Spleen (tissue), 11 donors: Measurements from ENCODE around the gene CHIC2. TPM values are rescaled to one million over a fixed set of nuclear protein-coding genes. Genes with fewer than 3 reads are reported as not detected.

ENCODE experiments used
- DNase-seq: peaks from one replicate; pipeline ENCODE4 v3.0.0-alpha.2; 2020
- H3K27ac ChIP-seq, 8 donors: fragments of 200-600 bp; sonication (generic) in 7 of 8; 1 replicate in 4 of 8; 2 replicates in 4 of 8; pipeline versions ENCODE4 v1.5.0 to v1.8.0; 2016 to 2021; ENCODE audit warnings: inconsistent platforms in 4 of 8, mild to moderate bottlenecking in 4 of 8, moderate library complexity in 1 of 8
- H3K27me3 ChIP-seq, 7 donors: fragments of 200-600 bp; sonication (generic) in 6 of 7; replicated peaks in 1 of 7; 1 replicate in 4 of 7; 2 replicates in 3 of 7; pipeline versions ENCODE4 v1.5.0 to v1.8.0; 2016 to 2021; ENCODE audit warnings: inconsistent platforms in 3 of 7, mild to moderate bottlenecking in 1 of 7
- H3K36me3 ChIP-seq, 6 donors: fragments of 200-600 bp; sonication (generic) in 5 of 6; 1 replicate in 4 of 6; 2 replicates in 2 of 6; pipeline versions ENCODE4 v1.5.0 to v1.8.0; 2016 to 2021; ENCODE audit warnings: inconsistent platforms in 2 of 6
- H3K4me1 ChIP-seq, 6 donors: fragments of 200-600 bp; sonication (generic) in 5 of 6; 1 replicate in 3 of 6; 2 replicates in 3 of 6; pipeline versions ENCODE4 v1.5.0 to v1.8.0; 2016 to 2021; ENCODE audit warnings: inconsistent platforms in 3 of 6
- H3K4me3 ChIP-seq, 8 donors: fragments of 200-600 bp; sonication (generic) in 7 of 8; 1 replicate in 4 of 8; 2 replicates in 4 of 8; pipeline versions ENCODE4 v1.5.0 to v1.8.0; 2016 to 2021; ENCODE audit warnings: inconsistent platforms in 4 of 8, mild to moderate bottlenecking in 4 of 8, moderate library complexity in 2 of 8
- H3K9me3 ChIP-seq, 8 donors: fragments of 200-600 bp; sonication (generic) in 7 of 8; 1 replicate in 4 of 8; 2 replicates in 4 of 8; pipeline versions ENCODE4 v1.5.0 to v1.8.0; 2016 to 2021; ENCODE audit warnings: inconsistent platforms in 4 of 8
- CTCF ChIP-seq, 11 experiments: fragments of 200-600 bp in 7 of 11; fragments of 450-650 bp in 4 of 11; sonication (generic) in 4 of 11; IDR thresholded peaks in 8 of 11; conservative IDR thresholded peaks in 3 of 11; 1 replicate in 7 of 11; 2 replicates in 4 of 11; pipeline versions ENCODE4 v1.4.0 to v1.8.0; 2016 to 2021; ENCODE audit warnings: antibody characterized with exemption in 11 of 11, inconsistent platforms in 4 of 11, mild to moderate bottlenecking in 1 of 11
- POLR2A ChIP-seq, 3 donors: fragments of 450-650 bp; IDR thresholded peaks; one replicate each; pipeline ENCODE4 v1.5.1; 2017; ENCODE audit warnings: antibody characterized with exemption in 3 of 3, mild to moderate bottlenecking in 1 of 3
- POLR2AphosphoS5 ChIP-seq, 3 donors: sonication (generic); formaldehyde crosslinking; IDR thresholded peaks; one replicate each; pipeline ENCODE4 v1.5.1; 2017; ENCODE audit warnings: antibody characterized with exemption in 3 of 3
- WGBS, 5 donors: extraction: QIAGEN DNeasy Blood & Tissue Kit in 3 of 5; methylation state at CpG; one replicate each; pipeline versions ENCODE4 v1.1.5 to v1.1.7; 2013 to 2018; 5-methylcytosine and 5-hydroxymethylcytosine counted together
- intact Hi-C: fragments of 100-400 bp; cut with DNase I; formaldehyde crosslinking; loops from one replicate; pipeline ENCODE4 v1.15.0; 2023; ENCODE audit warnings: low total_unique reads
- polyA plus RNA-seq, 3 donors: library from polyadenylated mRNA; stranded (reverse); fragments of 200-250 nt; gene quantifications; one replicate each; pipeline ENCODE4 v1.2.1, GENCODE V29; 2013
- total RNA-seq, 7 donors: library from RNA; depleted of rRNA in 3 of 7; stranded (reverse); fragments of >200 nt in 3 of 7; fragmentation: NEBNext Ultra II Directional in 4 of 7; extraction: Animal tissue kit (Norgen Biotek cat#: 25700) in 4 of 7; gene quantifications; one replicate each; pipeline versions ENCODE4 v1.1.0 to v1.2.1, GENCODE V29; 2016 to 2021
- donor health status: healthy with polysubstance abuse.
- donor health status: DM: no; HTN: no; CAD: no; lungs with moderate emphysema.
- donor health status: DM: no; HTN: no; CAD: no.
- donor health status: Bipolar disorder and iron deficiency.
- donor health status: healthy.
- donor health status: DM: no; HTN: no; CAD: no.
- donor health status: DM: yes; HTN: yes; CAD: no.

The CHIC2 gene
- total and polyA plus RNA-seq, 10 donors: 7.6 to 68.2 (median 39.7) TPM

- TF ChIP-seq POLR2A (IDR thresholded peaks at IDR 0.05) (no peak), POLR2AphosphoS5 (IDR thresholded peaks at IDR 0.05) (no peak), CTCF (IDR thresholded peaks at IDR 0.05 in 8 of 11, conservative IDR thresholded peaks at IDR 0.05 in 3 of 11) (no peak)
- WGBS, 5 donors: 69 to 83% (median 72%) methylated on average over 4 of the region's 4 CpGs
Observed at GRCh38 chr4:54041100-54041499, 23.3 kb downstream of the CHIC2 start.

GRCh38 chr4:54038056-54038455 lies 26.3 kb downstream of the CHIC2 start:
- Histone ChIP-seq H3K27ac (no peak overlapping the region), H3K27me3 (no peaks in the 10 kb centered on the region), H3K36me3 (peaks cover 0 to 83% (median 13%) of the 10 kb centered on the region in 6 donors), H3K4me1 (peaks cover 0 to 37% (median 11%) of the 10 kb centered on the region in 6 donors), H3K9me3 (no peaks in the 10 kb centered on the region), H3K4me3 (no peak overlapping the region)
- 85 to 95% (median 91%) methylated on average over 3 of the region's 3 CpGs for WGBS, 5 donors
- TF ChIP-seq CTCF (IDR thresholded peaks at IDR 0.05 in 8 of 11, conservative IDR thresholded peaks at IDR 0.05 in 3 of 11) (no peak), POLR2A (IDR thresholded peaks at IDR 0.05) (no peak), POLR2AphosphoS5 (IDR thresholded peaks at IDR 0.05) (no peak)
- no peak for DNase-seq
- intact Hi-C loops: no loop called here

More at GRCh38 chr4:54041100-54041499, 23.3 kb downstream of the CHIC2 start:
- Histone ChIP-seq H3K27ac (no peak overlapping the region), H3K27me3 (no peaks in the 10 kb centered on the region), H3K9me3 (peaks cover 0 to 8% (median 0%) of the 10 kb centered on the region in 8 donors), H3K4me1 (peaks cover 0 to 38% (median 11%) of the 10 kb centered on the region in 6 donors), H3K36me3 (peaks cover 0 to 79% (median 15%) of the 10 kb centered on the region in 6 donors), H3K4me3 (no peak overlapping the region)
- intact Hi-C loops: no loop called here
- no peak for DNase-seq

- no peaks in the 10 kb centered on the region for H3K9me3 ChIP-seq
- no peak for DNase-seq
- TF ChIP-seq CTCF (IDR thresholded peaks at IDR 0.05 in 8 of 11, conservative IDR thresholded peaks at IDR 0.05 in 3 of 11) (no peak), POLR2A (IDR thresholded peaks at IDR 0.05) (no peak), POLR2AphosphoS5 (IDR thresholded peaks at IDR 0.05) (no peak)
- H3K4me3 ChIP-seq: no peak overlapping the region
- H3K4me1 ChIP-seq: peaks cover 0 to 34% (median 16%) of the 10 kb centered on the region in 6 donors
- peaks cover 0 to 68% (median 7%) of the 10 kb centered on the region in 6 donors for H3K36me3 ChIP-seq
- no peaks in the 10 kb centered on the region for H3K27me3 ChIP-seq
- no peak overlapping the region for H3K27ac ChIP-seq
- WGBS, 5 donors: 87 to 92% (median 91%) methylated on average over 4 of the region's 4 CpGs
- intact Hi-C loops: no loop called here
Observed at GRCh38 chr4:54036184-54036583, 28.2 kb downstream of the CHIC2 start.

DNA sequence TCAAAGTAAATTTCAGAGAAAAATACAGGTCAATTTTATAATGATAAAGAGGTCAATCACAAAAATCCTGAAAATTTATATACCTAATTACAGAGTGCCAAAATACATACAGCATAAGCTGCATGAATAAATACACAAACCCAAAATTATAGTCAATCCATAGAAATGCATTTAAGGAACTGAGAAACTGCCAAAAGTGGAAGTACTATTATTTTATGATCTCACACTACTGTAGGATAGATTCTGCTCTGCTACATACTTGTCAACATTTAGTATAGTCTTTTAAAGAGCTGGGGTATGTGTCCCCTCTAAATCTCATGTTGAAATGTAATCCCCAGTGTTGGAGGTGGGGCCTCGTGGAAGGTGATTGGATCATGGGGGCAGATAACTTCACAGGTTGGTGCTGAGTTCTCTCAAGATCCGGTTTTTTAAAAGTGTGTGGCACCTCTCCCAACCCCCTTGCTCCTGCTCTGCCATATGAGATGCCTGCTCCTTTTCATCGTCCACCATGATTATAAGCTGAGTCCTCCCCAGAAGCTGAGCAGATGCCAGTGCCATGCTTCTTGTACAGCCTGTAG lies 31.8 kb downstream of the CHIC2 start:
- intact Hi-C loops: no loop called here
- Histone ChIP-seq H3K27me3 (no peaks in the 10 kb centered on the region), H3K9me3 (no peaks in the 10 kb centered on the region), H3K27ac (peak overlapping the region in 1 of 8 donors; percentile 26), H3K4me3 (no peak overlapping the region), H3K4me1 (peaks cover 0 to 40% (median 18%) of the 10 kb centered on the region in 6 donors), H3K36me3 (peaks cover 0 to 43% (median 0%) of the 10 kb centered on the region in 6 donors)
- DNase-seq: no peak
- whole genome bisulfite sequencing, 5 donors: 67 to 86% (median 77%) methylated on average over 3 of the region's 3 CpGs
- no peak for TF ChIP-seq POLR2AphosphoS5 (IDR thresholded peaks at IDR 0.05)
- TF ChIP-seq POLR2A (IDR thresholded peaks at IDR 0.05): no peak
- TF ChIP-seq CTCF (IDR thresholded peaks at IDR 0.05 in 8 of 11, conservative IDR thresholded peaks at IDR 0.05 in 3 of 11): no peak
